GM18867 (cell line): ENCODE results near the gene AGFG2.

Source experiments
- ATAC-seq: cut with Tn5 transposase; IDR thresholded peaks from one replicate; pipeline ENCODE4 v1.9.1; 2021; ENCODE audit warnings: mild to moderate bottlenecking, moderate library complexity; ENCODE audit not compliant: unreplicated experiment

The AGFG2 gene

GRCh38 chr7:100609958-100610357 lies 71.0 kb downstream of the AGFG2 start:
- no peak for ATAC-seq

GRCh38 chr7:100611983-100612729 lies 73.2 kb downstream of the AGFG2 start, which contains the start of gene MOSPD3:
Gene MOSPD3, plus strand, starts transcription at chr7:100612540. Its CDS starts 252 bp downstream, at chr7:100612792.
- peak; percentile 90 for ATAC-seq

- peak; percentile 0 for ATAC-seq
These were observed 73.9 kb downstream of the AGFG2 start for GRCh38 chr7:100612730-100613390.

DNA sequence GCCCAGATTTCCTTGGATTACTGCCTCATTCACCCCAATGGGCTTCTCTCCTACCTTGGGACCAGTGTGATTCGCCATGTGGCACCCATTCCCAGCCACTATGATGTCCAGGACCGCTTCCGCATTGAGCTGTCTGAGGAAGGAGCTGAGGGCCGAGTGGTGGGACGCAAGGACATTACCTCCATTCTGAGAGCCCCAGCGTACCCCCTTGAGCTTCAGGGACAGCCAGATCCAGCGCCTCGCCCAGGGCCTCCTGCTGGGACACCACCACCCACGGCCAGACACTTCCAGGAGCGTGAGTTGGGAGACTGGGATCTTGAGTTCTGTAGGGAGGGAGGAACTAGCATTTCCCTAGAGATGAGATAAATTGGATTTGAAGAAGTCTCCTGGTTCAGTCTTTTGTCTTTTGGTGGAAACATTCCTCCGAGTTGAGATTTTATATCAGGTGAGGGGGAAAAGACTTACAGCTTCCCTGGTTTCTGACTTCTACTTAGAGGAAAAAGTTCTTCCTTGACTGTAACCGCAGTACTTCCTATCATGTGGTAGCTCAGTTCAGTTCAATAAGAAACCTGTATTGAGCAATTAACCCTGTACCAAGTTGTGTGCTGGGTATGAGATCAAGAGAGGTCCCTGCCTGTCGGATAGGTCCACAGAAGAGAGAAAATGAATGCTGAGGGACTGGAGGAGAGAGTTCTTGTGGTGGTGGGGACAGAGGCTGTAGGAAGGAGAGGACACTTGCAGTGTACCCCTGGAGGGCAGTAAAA lies 74.6 kb downstream of the AGFG2 start:
- ATAC-seq, result no peak

DNA sequence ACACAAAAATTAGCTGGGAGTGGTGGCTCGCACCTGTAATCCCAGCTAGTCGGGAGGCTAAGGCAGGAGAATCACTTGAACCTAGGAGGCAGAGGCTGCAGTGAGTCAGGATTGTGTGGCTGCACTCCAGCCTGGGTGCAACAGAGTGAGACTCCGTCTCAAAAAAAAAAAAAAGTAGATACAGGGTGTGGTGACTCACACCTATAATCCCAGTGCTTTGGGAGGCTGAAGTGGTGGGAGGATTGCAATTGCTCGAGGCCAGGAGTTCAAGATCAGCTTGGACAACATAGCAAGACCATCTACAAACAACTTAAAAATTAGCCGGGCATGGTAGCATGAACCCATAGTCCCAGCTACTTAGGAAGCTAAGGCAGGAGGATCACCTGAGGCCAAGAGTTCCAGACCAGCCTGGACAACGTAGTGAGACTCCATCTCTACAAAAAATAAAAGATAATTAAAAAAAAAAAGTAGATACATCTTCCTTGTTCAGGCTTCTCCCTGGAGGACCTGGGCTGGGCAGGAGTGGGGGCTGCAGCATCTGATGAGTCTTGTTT lies 75.4 kb downstream of the AGFG2 start:
- no peak for ATAC-seq
